ENCODE measurements around the gene UCK1. TPM values are rescaled to one million over a fixed set of nuclear protein-coding genes. Genes with fewer than 3 reads are reported as not detected.

The UCK1 gene
- total and polyA plus RNA-seq, 2 of the 8 experiments (the other 6 are each of a cell fraction or from before 2014, with no cell fraction given): 35.1 to 42.0 TPM

DNA sequence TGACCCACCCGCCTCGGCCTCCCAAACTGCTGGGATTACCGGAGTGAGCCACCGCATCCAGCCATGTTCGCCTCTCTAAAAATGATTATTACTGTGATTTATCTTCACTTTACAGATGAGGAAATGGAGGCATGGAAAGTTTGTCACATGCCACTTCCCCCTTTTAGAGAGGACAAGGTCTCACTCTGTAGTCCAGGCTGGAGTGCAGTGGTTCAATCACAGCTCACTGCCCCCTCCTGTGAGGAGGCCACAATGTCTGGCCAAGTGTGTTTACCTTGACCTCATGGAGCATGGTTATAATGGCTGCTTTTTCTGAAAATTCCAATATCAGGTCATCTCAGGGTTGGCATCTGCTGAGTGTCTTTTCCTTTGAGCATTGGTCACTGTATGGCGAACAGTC, 21.0 kb upstream of the UCK1 start (continued):
- TF ChIP-seq, protein P1, sequence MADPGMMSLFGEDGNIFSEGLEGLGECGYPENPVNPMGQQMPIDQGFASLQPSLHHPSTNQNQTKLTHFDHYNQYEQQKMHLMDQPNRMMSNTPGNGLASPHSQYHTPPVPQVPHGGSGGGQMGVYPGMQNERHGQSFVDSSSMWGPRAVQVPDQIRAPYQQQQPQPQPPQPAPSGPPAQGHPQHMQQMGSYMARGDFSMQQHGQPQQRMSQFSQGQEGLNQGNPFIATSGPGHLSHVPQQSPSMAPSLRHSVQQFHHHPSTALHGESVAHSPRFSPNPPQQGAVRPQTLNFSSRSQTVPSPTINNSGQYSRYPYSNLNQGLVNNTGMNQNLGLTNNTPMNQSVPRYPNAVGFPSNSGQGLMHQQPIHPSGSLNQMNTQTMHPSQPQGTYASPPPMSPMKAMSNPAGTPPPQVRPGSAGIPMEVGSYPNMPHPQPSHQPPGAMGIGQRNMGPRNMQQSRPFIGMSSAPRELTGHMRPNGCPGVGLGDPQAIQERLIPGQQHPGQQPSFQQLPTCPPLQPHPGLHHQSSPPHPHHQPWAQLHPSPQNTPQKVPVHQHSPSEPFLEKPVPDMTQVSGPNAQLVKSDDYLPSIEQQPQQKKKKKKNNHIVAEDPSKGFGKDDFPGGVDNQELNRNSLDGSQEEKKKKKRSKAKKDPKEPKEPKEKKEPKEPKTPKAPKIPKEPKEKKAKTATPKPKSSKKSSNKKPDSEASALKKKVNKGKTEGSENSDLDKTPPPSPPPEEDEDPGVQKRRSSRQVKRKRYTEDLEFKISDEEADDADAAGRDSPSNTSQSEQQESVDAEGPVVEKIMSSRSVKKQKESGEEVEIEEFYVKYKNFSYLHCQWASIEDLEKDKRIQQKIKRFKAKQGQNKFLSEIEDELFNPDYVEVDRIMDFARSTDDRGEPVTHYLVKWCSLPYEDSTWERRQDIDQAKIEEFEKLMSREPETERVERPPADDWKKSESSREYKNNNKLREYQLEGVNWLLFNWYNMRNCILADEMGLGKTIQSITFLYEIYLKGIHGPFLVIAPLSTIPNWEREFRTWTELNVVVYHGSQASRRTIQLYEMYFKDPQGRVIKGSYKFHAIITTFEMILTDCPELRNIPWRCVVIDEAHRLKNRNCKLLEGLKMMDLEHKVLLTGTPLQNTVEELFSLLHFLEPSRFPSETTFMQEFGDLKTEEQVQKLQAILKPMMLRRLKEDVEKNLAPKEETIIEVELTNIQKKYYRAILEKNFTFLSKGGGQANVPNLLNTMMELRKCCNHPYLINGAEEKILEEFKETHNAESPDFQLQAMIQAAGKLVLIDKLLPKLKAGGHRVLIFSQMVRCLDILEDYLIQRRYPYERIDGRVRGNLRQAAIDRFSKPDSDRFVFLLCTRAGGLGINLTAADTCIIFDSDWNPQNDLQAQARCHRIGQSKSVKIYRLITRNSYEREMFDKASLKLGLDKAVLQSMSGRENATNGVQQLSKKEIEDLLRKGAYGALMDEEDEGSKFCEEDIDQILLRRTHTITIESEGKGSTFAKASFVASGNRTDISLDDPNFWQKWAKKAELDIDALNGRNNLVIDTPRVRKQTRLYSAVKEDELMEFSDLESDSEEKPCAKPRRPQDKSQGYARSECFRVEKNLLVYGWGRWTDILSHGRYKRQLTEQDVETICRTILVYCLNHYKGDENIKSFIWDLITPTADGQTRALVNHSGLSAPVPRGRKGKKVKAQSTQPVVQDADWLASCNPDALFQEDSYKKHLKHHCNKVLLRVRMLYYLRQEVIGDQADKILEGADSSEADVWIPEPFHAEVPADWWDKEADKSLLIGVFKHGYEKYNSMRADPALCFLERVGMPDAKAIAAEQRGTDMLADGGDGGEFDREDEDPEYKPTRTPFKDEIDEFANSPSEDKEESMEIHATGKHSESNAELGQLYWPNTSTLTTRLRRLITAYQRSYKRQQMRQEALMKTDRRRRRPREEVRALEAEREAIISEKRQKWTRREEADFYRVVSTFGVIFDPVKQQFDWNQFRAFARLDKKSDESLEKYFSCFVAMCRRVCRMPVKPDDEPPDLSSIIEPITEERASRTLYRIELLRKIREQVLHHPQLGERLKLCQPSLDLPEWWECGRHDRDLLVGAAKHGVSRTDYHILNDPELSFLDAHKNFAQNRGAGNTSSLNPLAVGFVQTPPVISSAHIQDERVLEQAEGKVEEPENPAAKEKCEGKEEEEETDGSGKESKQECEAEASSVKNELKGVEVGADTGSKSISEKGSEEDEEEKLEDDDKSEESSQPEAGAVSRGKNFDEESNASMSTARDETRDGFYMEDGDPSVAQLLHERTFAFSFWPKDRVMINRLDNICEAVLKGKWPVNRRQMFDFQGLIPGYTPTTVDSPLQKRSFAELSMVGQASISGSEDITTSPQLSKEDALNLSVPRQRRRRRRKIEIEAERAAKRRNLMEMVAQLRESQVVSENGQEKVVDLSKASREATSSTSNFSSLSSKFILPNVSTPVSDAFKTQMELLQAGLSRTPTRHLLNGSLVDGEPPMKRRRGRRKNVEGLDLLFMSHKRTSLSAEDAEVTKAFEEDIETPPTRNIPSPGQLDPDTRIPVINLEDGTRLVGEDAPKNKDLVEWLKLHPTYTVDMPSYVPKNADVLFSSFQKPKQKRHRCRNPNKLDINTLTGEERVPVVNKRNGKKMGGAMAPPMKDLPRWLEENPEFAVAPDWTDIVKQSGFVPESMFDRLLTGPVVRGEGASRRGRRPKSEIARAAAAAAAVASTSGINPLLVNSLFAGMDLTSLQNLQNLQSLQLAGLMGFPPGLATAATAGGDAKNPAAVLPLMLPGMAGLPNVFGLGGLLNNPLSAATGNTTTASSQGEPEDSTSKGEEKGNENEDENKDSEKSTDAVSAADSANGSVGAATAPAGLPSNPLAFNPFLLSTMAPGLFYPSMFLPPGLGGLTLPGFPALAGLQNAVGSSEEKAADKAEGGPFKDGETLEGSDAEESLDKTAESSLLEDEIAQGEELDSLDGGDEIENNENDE (IDR thresholded peaks at IDR 0.05; ENCODE audit: insufficient replicate concordance, low read length): no peak
- no peak for TF ChIP-seq CBX8 (IDR thresholded peaks at IDR 0.05; ENCODE audit: borderline replicate concordance, low read depth, low read length)
- no peak for TF ChIP-seq POLR2AphosphoS5 (IDR thresholded peaks at IDR 0.05; ENCODE audit: low read depth, low read length)
- TF ChIP-seq SIX5 (IDR thresholded peaks at IDR 0.05; ENCODE audit: low read depth, low read length): no peak
- no peak for TF ChIP-seq SAP30 (IDR thresholded peaks at IDR 0.05; ENCODE audit: insufficient read depth, insufficient replicate concordance, low read length)
- TF ChIP-seq HDAC6 (IDR thresholded peaks at IDR 0.05; ENCODE audit: low read depth, low read length): no peak
- TF ChIP-seq USF2 (IDR thresholded peaks at IDR 0.05; ENCODE audit: low read length): no peak

Measured in H1 (cell line).